ENCODE data around the gene TMED8.
A peak's percentile ranks its signal among the peaks of the same experiment; 100 is the strongest.
"Not testable (repeated sequence)": the region's sequence is repeated elsewhere in the genome, so short reads cannot be mapped to it uniquely, and the experiment has no call there.

Gene TMED8

DNA sequence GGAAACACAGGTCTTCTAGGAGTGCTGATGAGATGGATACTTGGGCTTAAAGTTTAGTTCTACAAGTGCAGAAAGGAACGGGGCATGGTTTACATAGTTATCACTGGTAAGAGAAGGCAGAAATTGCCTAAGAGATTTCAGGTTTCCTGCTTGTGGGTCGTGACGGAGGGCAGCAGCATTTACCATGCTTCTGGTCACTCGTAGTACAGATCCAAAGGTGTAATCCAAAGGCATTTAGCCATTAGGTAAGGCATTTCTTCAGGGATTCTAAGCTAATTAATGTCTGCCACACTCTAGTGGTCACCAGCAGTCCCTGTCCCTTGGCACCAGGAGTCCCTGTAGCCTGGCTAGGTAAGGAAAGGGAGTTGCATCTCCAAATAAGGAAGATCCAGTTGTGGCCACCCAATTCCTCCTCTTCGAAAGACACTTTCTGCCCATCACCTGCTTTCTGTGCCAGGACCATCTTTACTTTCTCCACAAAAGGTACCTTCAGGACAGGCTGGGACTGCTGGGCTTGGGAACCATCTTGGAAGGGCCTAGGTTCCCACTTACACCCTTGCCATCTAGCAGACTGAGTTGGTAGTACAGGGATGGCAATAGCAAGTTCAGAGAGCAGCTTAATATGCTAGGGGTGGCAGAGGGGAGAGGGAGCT, 54.5 kb downstream of the TMED8 start:
- no peak for DNase-seq (ENCODE audit: low spot score)

DNA sequence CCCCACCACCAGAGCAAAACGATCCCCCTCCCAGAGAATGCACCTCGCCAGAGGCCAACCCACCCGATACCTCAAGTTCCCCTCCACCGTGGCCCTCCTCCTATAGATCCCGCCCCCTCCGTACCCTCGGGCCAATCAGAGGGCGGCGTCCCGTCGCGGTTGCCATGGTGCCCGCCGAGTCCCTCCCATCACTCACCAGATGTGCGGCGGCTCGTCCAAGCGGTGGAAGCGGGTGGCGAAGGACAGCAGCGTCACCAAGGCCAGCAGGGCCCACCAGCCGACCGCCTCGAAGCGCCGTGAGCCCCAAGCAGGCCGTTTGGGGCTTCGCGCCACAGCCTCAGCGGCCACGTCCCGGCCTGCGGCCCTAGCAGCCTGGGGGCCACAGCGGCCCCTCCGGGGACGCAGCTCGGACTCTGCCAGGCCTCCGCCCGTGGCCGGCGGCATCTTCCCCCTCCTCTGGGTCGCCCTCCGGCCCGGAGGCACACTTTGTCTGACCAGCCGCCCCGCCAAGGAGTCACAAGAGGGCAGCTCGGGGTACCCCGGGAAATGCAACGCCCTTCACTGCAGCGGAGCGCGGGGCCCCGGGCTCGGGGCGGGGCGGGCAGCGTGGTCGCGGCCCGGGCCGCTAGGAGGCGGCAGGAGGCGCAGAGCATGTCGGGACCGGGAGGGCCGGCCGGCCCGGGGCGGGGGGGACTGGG, 56.5 kb downstream of the TMED8 start, which contains the start of gene POMT2:
TSS of gene POMT2 (minus strand) at position 646 of the 698 bp plus-strand sequence. CDS start at position 444, 202 bp downstream.
- DNase-seq (ENCODE audit: low spot score) = peak; percentile 98

DNA sequence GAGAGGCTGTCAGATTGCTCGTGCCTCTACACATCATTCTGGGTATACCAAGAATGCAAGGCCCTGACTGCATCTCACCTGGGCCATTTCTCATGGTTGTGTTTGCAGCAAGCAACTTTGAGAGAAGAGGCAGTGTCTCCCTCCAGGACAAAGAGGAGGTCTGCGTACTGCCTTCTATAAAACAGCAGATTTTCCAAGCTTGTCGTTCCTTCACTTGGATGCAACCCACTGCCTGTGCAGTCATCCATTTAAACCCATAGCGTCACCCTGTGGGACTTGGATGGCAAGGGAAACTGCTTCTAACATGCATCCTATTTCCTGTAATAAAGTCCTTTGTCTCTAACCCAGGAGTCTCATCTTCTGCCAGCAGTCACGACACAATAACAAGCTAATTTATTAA, 57.5 kb downstream of the TMED8 start:
- no peak for DNase-seq (ENCODE audit: low spot score)

DNA sequence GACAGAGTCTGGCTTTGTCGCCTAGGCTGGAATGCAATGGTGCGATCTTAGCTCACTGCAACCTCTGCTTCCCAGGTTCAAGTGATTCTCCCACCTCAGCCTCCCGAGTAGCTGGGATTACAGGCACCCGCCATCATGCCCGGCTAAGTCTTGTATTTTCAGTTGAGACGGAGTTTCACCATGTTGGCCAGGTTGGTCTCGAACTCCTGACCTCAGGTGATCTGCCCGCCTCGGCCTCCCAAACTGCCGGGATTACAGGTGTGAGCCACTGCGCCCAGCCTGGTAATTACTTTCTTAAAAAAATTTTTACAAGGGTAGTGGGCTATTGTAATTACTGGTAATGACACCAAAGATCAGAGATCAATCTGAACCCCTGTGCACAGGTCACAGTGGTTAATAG, 58.1 kb downstream of the TMED8 start:
- DNase-seq (ENCODE audit: low spot score) = not testable (repeated sequence)

DNA sequence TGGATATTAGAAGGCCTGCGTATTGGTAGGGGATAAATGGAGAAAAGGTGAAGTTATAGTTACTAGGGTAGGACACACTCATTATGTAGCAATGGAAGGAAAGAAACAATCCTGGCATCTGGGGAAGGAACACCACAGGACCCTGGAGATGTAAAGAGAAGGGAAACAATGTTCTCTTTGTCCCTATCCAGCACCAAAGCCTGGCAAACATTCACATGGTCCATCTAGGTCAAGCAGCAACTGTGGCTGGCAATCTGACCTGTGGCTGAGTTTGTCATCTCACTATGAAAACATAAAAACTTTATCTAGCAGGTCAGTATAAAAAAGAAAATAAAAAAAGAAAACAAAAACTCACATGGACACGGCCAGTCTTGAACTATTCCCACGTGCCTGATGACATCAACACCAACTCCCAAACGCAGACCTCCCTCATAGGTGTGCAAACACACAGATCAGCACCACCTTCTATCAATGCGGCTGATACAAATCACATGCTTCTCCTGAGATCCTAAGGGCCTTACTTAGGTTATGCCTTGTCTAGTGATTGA, 58.8 kb downstream of the TMED8 start:
- no peak for DNase-seq (ENCODE audit: low spot score)

DNA sequence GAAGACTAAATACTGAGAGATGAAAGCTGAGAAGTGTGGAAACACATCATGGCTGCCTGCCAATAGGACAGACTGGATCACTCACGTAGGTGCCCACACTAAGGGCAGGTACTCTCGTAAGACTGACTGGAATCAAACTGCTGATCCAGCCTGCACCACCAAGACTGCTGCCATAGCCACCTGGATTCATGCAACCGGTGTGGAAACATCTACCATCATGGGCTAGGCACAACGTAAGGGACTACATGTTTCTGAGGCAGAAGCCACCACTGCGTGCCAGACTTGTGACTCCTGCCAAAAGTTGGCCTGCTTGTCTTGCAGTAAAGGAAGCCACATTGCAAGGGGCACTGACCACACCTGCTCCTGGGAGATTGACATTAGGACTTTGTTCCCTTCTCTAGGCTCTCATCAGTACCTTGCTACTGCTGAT, 60.0 kb downstream of the TMED8 start:
- DNase-seq (ENCODE audit: low spot score) = no peak

DNA sequence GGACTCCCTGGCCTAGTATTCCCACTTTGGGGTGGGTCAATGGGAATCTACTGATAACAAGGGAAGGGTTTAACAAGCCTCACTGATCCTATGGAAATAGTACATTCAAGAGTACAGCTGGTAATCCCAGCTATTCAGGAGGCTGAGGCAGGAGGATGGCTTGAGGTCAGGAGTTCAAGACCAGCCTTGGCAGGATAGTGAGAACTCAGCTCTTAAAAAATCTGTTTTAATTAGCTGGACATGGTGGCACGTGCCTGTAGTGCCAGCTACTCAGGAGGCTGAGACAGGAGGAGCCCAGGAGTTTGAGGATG, 60.7 kb downstream of the TMED8 start:
- no peak for DNase-seq (ENCODE audit: low spot score)

DNA sequence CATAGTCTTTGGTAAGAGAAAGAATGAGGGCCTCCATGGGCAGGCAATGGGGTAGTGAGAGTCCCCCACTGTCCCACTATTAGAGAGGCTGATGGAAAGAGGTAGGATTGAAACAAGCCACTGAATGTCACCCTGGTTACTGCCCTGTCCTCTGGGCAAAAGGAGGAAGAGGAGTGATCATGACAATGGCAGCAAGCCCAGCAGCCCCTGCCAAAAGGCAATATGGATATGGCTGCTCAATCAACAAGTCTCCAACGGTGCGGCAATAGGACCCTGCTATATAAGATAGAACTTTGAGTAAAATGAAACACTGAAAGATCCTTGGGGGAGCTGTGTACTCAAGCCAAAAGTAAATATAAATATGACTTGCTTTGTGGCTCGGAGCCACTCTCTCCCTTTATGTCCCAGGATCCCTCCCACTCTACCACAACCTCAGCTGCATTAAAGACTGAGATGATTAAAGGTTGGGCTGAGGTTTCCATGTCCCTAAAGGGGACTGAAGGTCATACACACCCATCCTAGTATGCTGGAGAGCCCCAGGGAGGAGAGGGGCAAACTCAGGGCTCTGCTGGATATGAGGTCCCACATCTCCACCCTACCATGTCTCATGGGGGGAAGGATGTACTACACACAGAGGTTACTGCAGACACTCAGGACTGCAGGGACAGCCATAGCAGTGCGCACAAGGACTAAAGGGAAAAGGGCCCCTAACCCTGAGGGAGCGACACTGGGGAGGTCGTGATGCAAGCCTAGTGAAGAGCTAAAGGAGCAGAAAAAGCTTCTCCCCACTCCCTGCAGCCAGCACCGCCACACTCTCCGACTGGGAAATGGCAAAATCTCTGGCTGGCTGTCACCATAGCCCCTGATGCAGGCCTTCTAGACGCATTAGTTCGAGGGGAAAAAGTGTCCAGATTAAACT, 62.1 kb downstream of the TMED8 start:
- no peak for DNase-seq (ENCODE audit: low spot score)

DNA sequence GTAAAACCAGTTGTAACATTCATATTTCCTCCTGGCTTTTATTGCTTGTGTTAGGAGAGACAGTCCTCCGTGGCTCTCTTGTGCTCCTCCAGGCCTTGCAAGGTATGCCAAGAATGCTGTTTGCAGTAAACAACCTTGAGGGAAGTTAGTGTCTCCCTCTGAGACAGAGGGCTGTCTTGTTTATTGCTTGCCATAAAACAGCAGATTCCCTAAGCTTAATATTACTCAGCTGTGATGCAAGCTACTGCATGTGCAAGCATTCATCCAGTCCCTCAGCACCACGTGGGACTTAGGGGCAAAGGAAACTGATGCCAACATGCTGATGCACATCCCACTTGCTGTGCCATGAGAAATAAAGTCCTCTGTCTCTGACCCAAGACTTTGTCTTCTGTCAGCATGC, 62.9 kb downstream of the TMED8 start:
- no peak for DNase-seq (ENCODE audit: low spot score)

DNA sequence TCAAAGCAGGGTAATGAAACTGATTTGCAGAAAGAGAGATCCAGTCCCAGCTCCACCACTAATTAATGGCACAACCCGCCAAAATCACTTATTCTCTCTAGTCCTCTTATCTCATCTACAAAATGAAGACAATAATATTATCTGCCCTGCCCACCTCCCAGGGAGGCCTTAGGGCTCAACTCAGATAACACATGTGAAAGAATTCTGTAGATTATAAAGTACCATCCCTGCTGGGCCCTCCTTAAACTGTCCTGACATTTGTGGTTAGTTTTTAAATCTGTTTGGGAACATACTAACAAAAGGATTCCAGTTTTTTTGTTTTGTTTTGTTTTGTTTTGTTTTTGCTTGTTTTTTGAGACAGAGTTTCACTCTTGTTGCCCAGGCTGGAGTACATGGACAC, 63.5 kb downstream of the TMED8 start:
- DNase-seq (ENCODE audit: low spot score) = no peak

DNA sequence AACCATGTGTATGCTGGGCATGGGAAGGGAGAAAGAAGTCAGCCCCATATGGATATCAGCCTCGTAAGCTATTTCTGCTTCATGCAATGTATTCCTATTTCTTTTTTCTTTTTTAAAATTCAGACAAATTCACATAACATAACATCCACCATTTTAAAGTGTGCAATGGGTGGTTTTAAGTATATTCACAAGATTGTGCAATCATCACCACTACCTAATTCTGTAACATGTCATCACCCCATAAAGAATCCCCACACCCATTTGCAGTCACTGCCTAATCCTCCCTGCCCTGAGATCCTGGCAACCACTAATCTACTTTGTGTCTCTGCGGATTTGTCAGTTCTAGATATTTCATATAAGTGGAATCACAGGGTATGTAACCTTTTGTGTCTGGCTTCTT, 65.7 kb downstream of the TMED8 start:
- no peak for DNase-seq (ENCODE audit: low spot score)

DNA sequence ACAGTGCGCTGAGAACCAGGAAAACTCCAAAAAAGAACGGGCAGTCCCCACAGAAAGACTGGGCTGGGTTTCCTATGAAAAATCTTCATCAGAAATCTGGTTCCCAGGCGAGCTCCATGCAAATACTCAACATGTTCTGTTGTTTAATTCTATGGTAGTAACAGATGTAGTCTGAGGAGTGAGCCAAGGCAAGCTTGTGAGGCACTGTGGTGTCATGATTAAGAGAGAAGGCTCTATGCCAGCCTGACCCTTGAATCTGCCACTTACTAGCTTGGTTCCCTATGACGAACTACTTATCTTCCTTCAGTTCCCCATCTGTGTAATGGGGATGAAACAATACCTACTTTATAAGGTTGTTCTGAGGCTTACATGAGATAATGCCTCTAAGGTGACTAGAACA, 66.9 kb downstream of the TMED8 start:
- no peak for DNase-seq (ENCODE audit: low spot score)

DNA sequence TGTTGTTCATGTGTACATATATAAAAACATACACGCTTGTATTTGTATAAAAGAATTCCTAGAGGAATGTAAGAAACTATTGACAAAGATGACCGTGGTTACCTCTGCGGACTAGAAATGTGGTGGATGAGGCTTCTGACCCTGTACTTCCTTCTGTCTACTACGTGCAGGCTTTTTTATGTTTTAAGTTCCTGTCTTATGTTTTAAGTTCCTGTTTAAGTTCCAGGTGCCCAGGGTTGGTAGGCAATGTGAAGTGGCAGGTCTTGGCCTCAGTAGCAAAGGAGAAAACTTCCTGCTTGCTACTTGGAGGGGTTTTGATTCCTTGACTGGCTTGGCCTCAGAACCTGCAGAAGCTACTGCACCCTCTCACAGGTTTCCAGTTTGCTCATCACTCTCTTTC, 67.8 kb downstream of the TMED8 start:
- no peak for DNase-seq (ENCODE audit: low spot score)

DNA sequence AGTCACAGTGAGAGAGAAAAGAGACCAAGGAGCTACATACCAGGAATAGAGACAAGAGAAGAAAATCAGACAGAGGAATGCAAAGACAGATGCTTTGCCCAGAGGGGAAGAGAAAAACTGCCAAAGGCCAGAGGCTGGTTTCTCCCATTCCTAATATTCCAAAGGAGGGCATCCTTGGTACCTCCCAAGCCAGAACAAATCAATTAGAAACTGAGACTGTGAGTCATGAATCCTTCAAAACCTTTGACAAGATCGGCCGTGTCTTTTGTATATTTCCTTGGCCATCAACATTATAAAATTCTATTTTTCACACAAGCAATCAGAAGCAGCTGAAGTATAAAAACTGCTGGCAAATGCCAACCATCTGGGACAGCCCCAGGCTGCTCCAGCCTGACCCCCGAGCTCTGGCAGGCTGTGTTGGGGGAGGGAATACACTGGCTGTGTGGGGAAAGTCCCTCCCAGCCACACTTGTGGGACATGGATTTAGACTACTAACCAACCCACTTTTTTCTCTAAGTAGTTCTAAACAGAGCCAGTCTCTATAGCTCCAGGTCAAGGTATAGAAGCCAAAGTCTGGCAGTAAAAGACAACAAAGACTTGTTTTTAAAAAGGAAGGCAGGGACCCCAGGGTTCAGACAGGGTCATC, 69.9 kb downstream of the TMED8 start:
- DNase-seq (ENCODE audit: low spot score) = no peak

DNA sequence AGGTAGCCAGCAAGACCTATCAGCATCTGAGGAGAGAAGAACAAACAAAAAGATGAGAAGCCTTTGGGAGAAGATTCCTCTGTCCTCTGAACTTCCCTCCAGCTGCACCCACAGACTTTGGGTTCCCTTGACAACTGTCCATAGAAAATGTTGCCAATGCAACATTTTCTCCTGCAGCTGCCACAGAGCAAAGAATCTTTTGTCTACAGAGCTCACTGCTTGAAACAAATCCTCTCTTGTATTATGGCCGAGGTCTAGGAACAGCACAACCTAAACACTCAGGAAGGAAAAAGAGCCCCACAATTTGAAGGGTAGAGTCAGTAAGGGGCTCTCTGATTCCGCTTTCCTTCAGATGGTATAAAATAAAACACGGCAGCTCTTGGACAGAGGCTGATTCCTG, 70.5 kb downstream of the TMED8 start:
- DNase-seq (ENCODE audit: low spot score) = no peak

DNA sequence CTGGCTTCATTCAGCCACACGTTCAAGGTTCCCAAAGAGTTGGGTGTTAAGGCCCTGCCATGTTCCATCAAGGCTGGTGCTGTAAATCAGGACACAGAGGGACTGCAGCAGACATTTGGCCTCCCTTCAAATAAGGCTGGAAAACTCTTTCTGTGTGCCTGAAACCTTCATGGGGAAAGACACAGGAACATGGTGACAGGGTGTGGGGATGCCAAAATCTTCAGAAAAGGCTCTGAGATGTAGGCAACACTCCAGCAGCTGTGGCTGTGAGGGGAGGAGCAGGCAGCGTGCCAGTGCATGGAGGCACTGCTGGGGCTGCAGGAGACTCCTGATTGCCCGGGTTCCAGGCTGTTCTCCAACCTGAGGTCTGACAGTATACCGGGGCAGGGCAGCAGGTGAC, 71.2 kb downstream of the TMED8 start:
- no peak for DNase-seq (ENCODE audit: low spot score)

DNA sequence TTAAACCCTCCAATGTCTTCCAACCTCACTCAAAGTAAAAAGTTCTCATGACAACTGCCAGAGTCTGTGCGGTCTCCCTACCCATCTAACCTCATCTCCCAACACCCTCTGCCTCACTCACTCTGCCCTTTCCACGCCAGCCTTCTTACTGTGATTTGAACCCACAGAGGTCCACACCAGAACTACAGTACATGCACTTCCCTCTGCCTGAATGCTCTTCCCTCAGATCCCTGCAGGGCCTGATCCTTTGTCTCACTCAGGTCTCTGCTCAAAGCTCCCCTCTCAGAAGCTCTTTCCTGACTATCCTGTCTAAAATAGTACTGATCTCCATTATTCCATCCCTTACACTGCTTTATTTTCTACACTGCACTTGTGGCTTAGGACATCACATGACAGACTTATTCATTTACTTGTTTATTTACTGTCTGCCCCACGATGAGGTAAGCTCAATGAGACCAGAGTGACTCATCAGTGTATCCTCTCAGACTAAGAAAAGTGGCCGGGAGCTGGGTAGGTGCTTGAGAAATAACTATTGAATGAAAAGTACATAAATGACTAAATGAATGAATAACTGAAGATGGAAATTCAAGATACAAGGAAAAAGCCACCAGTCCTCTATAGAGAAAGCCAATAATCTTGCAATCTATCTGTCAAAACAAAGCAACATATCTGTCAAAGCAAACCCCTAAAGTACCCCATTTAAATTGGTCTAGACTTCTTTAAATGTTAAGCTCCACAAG, 73.3 kb downstream of the TMED8 start:
- no peak for DNase-seq (ENCODE audit: low spot score)

DNA sequence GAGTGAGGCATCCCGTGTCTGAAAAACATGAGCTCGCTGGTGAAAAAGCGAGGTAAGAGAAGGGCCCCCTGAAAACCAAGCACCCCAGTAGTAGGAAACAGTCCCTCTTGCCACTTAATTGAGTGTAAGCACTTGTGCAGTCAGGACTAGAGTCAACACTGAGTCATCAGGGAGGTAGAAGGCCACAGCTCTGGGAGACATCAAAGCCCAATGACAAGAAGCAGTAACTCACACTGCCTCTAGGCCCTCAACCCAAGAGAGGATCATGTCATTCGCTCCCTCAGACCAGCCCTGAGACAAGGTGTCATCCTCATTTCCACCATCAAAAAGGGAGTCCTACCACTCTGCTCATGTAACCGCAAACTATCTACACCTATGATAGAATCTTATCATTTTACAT, 74.0 kb downstream of the TMED8 start:
- no peak for DNase-seq (ENCODE audit: low spot score)

DNA sequence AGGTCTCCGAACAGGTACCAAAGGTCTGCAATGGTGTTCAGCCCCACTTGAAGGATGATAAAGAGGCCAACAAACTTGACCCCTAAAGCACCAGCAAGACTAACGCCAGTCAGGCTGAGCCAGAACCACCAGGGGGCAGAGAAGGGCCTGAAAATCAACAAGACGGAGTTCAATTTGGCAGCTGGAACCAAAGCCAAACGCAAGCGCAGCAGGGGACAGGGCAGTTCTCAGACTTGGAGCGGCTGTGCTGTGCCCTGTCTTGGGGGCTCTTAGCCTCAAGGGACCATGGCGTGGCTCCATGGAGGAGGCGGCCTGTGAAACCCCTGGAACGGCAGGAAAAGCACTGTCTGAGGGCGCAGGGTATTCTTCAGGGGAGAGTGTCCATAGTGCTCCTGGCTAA, 75.8 kb downstream of the TMED8 start:
- DNase-seq (ENCODE audit: low spot score) = peak; percentile 80

DNA sequence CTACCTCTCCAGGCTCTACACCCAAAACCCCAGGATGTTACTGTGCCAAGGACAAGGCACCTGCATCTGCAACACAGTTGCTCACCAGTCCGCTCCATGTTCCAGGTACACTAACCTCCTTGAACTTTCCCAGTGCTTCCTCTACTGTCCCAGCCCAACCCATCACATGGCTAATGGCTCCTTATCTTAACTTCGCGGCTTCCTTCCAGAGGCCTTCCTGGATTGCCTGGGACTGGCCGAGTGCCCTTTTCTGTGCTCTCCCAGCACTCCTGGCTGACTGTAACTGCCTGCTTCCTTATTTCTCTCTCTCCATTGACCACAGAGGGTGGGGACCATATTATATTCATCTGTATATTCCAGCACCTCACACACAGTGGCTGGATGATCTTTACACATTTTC, 77.1 kb downstream of the TMED8 start:
- no peak for DNase-seq (ENCODE audit: low spot score)

DNA sequence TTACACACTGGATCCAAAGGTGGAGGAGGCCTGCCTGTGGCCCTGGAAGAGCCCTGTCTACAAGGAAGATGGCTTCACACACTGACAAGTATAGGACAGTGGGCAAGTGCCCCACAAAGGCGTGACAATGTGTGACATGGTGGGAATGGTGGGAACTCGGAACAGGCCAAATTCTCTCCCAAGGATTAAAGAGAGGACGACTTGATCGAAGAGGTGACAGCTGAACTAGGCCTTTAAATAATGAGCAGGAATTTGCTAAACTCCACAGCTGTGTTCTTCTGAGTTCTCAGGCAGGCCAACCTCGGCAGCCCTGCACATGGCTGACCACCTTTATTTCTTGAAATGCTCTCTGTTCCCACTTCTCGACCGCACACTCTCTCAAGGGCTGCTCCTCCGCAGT, 80.0 kb downstream of the TMED8 start:
- DNase-seq (ENCODE audit: low spot score) = no peak

DNA sequence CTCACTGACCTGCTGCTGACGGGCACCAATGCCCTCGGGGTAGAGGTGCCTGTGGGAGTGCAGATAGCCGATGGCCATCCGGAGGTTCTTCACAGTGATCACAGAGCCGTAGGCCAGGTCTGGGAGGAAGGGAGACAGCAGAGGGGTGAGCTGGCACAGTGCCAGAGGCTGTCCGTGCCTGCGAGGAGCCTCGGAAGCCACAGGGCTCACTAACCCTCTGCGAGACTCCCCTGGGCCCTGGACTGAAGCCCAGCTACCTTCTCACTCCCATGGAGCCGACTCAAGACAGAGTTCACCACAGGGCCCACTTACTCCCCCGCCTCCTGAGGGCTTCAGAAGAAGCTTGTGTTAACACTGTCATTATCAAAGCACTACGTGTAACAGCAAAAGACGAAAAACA, 80.7 kb downstream of the TMED8 start:
- DNase-seq (ENCODE audit: low spot score) = no peak
